A549 treated with AZD9567 at 1 μM for 4 hours (cell line): ENCODE results near the gene CYP2U1. TPM values are rescaled to one million over a fixed set of nuclear protein-coding genes. Genes with fewer than 3 reads are reported as not detected.

Source experiments
- total RNA-seq: library from RNA; stranded (reverse); fragments of 200-300 nt; extraction: Qiagen RNA extraction; gene quantifications from 5 replicates; pipeline ENCODE4 v1.2.3, GENCODE V29; 2022; ENCODE audit not compliant: insufficient read depth

CYP2U1 gene
- total RNA-seq: 1.3 to 3.4 TPM (median 1.8 TPM) in 5 replicates

GRCh38 chr4:107930821-107931774, at the start of gene CYP2U1:
Gene CYP2U1 (plus strand): TSS chr4:107931549. CDS start chr4:107931644, 95 bp downstream.

GRCh38 chr4:107989537-107990386, 58.4 kb downstream of the CYP2U1 start, which contains the start of gene HADH:
Gene HADH (plus strand): TSS chr4:107989889. CDS start chr4:107989933, 44 bp downstream.

Other genes starting within 250 kb of the CYP2U1 start
- gene PAPSS1, start 211.3 kb upstream of the CYP2U1 start, total RNA-seq: 27.9 to 36.8 TPM (median 32.0 TPM) in 5 replicates
- gene SGMS2, start 106.6 kb upstream of the CYP2U1 start, total RNA-seq: 17.6 to 28.4 TPM (median 24.2 TPM) in 5 replicates
- 22.7 to 29.2 TPM (median 25.2 TPM) in 5 replicates for gene HADH, start 58.3 kb downstream of the CYP2U1 start, total RNA-seq
- gene LEF1, start 237.4 kb downstream of the CYP2U1 start, total RNA-seq: 0.09 to 0.15 TPM (median 0.13 TPM) in 4 of 5 replicates, not detected in the other